HCT116 (cell line): ENCODE results near the gene MAST4. TPM values are rescaled to one million over a fixed set of nuclear protein-coding genes. Genes with fewer than 3 reads are reported as not detected.

Experiments
- ATAC-seq: fragments of 200-7000 bp; cut with Tn5 transposase; 2 replicates; pipeline ENCODE4 v1.9.1; 2020; ENCODE audit warnings: mild to moderate bottlenecking, moderate library complexity
- BruUV-seq: library from RNA; stranded (reverse); fragments of 400-500 nt; replicated peaks from 2 replicates; lab custom pipeline; 2021; lab: Mats Ljungman, UMichigan
- CTCF ChIA-PET: fragments of 300-600 bp; sonication (Branson Sonifier 250); formaldehyde crosslinking; loops from one replicate; lab custom pipeline; 2021; ENCODE audit warnings: antibody characterized with exemption; lab: Charles Lee
- POLR2A ChIA-PET: fragments of 300-600, 350-600 bp; sonication (Branson Sonifier 250); formaldehyde crosslinking; loops from one replicate; lab custom pipeline; 2021; ENCODE audit warnings: antibody characterized with exemption; lab: Charles Lee
- RAD21 ChIA-PET, 2 experiments: fragments of 300-600 bp; sonication (Branson Sonifier 250); formaldehyde crosslinking; loops; one replicate each; lab custom pipeline; 2023; ENCODE audit warnings: low total read pairs in 2 of 2; ENCODE audit not compliant: uncharacterized antibody in 2 of 2, unreplicated experiment in 2 of 2, low non-redundant PET in 1 of 2; lab: Charles Lee
- DNase-seq: peaks from one replicate; pipeline ENCODE4 v3.0.0-alpha.2; 2010; ENCODE audit warnings: low read depth, low spot score
- H2AFZ ChIP-seq: fragments of 200-600 bp; shearing (Covaris generic), sonication (generic); 2 replicates; pipeline ENCODE4 v1.6.1; 2017; ENCODE audit warnings: low read depth, mixed run types, mixed read lengths, antibody characterized with exemption, low read length; ENCODE audit not compliant: poor library complexity, severe bottlenecking
- H3K27ac ChIP-seq: 2 replicates; pipeline ENCODE4 v1.5.1; 2012; ENCODE audit warnings: low read depth, low read length
- H3K27me3 ChIP-seq: fragments of 200-600 bp; sonication (generic); 2 replicates; pipeline ENCODE4 v1.6.1; 2016; ENCODE audit warnings: mixed run types, low read length, mixed read lengths; ENCODE audit not compliant: insufficient read depth
- H3K36me3 ChIP-seq, 2 experiments: fragments of 200-500 bp in 1 of 2; fragments of 200-600 bp in 1 of 2; sonication (Bioruptor generic) in 1 of 2; sonication (generic) in 1 of 2; 2 replicates each; pipeline versions ENCODE4 v1.5.1 to v1.6.1; 2014 to 2016; ENCODE audit warnings: low read length in 2 of 2, inconsistent platforms in 1 of 2, mixed read lengths in 1 of 2, mixed run types in 1 of 2; ENCODE audit not compliant: insufficient read depth in 2 of 2, control insufficient read depth in 1 of 2
- H3K4me1 ChIP-seq, 2 experiments: fragments of 200-600 bp in 1 of 2; sonication (generic) in 1 of 2; 2 replicates each; pipeline versions ENCODE4 v1.5.1 to v1.6.1; 2012 to 2017; ENCODE audit warnings: low read length in 2 of 2, inconsistent platforms in 1 of 2, mild to moderate bottlenecking in 1 of 2, mixed read lengths in 1 of 2, mixed run types in 1 of 2, moderate library complexity in 1 of 2; ENCODE audit not compliant: insufficient read depth in 2 of 2, control insufficient read depth in 1 of 2
- H3K4me2 ChIP-seq: fragments of 200-600 bp; sonication (generic); 2 replicates; pipeline ENCODE4 v1.6.1; 2017; ENCODE audit warnings: mixed run types, low read length, mixed read lengths
- H3K4me3 ChIP-seq, 2 experiments: fragments of 200-600 bp in 1 of 2; sonication (generic) in 1 of 2; replicated peaks in 1 of 2; 2 replicates each; pipeline ENCODE4 v1.5.1; 2011 to 2016; ENCODE audit warnings: low read length in 2 of 2, control low read depth in 1 of 2, low read depth in 1 of 2, mild to moderate bottlenecking in 1 of 2, mixed read lengths in 1 of 2, mixed run types in 1 of 2
- H3K79me2 ChIP-seq: fragments of 200-600 bp; sonication (generic); 2 replicates; pipeline ENCODE4 v1.6.1; 2017; ENCODE audit warnings: mild to moderate bottlenecking, mixed run types, low read length, moderate library complexity, mixed read lengths; ENCODE audit not compliant: insufficient read depth
- H3K9ac ChIP-seq: fragments of 200-600 bp; sonication (generic); 2 replicates; pipeline ENCODE4 v1.6.1; 2016; ENCODE audit warnings: low read length, mixed read lengths
- H3K9me2 ChIP-seq: fragments of 200-600 bp; sonication (generic), shearing (Covaris generic); 2 replicates; pipeline ENCODE4 v1.6.1; 2017; ENCODE audit warnings: mixed run types, mild to moderate bottlenecking, moderate library complexity; ENCODE audit not compliant: insufficient read depth
- H3K9me3 ChIP-seq, 2 experiments: fragments of 200-500 bp in 1 of 2; fragments of 200-600 bp in 1 of 2; sonication (Bioruptor generic) in 1 of 2; sonication (generic) in 1 of 2; 2 replicates each; pipeline ENCODE4 v1.6.1; 2014 to 2017; ENCODE audit warnings: low read length in 2 of 2, mixed read lengths in 2 of 2, inconsistent platforms in 1 of 2, low read depth in 1 of 2, mild to moderate bottlenecking in 1 of 2, mixed run types in 1 of 2, moderate library complexity in 1 of 2; ENCODE audit not compliant: control insufficient read depth in 1 of 2, insufficient read depth in 1 of 2
- H4K20me1 ChIP-seq: fragments of 200-600 bp; sonication (generic), shearing (Covaris generic); 2 replicates; pipeline ENCODE4 v1.6.1; 2017; ENCODE audit warnings: mixed run types, mild to moderate bottlenecking, moderate library complexity; ENCODE audit not compliant: insufficient read depth
- CBX3 ChIP-seq: IDR thresholded peaks from 2 replicates; pipeline ENCODE4 v1.6.1; 2012; ENCODE audit warnings: low read depth
- CEBPB ChIP-seq: IDR thresholded peaks from 2 replicates; pipeline ENCODE4 v1.6.1; 2012; ENCODE audit warnings: low read depth
- EZH2phosphoT487 ChIP-seq: fragments of 200-600 bp; IDR thresholded peaks from 2 replicates; pipeline ENCODE4 v1.6.1; 2018; ENCODE audit warnings: antibody characterized with exemption, borderline replicate concordance
- FOSL1 ChIP-seq: IDR thresholded peaks from 2 replicates; pipeline ENCODE4 v1.6.1; 2012; ENCODE audit warnings: low read depth
- JUND ChIP-seq: IDR thresholded peaks from 2 replicates; pipeline ENCODE4 v1.6.1; 2012
- MAX ChIP-seq: IDR thresholded peaks from 2 replicates; pipeline ENCODE4 v1.6.1; 2012
- POLR2A ChIP-seq: IDR thresholded peaks from 2 replicates; pipeline ENCODE4 v1.7.0; 2011; ENCODE audit warnings: borderline replicate concordance; ENCODE audit not compliant: insufficient read depth, insufficient read length; ENCODE audit errors: extremely low read depth
- POLR2AphosphoS5 ChIP-seq: IDR thresholded peaks from 2 replicates; pipeline ENCODE4 v1.6.1; 2011; ENCODE audit warnings: mild to moderate bottlenecking, low read depth, low read length, moderate library complexity
- RAD21 ChIP-seq: IDR thresholded peaks from 2 replicates; pipeline ENCODE4 v1.6.1; 2012; ENCODE audit warnings: low read depth, mild to moderate bottlenecking
- SIN3A ChIP-seq: IDR thresholded peaks from 2 replicates; pipeline ENCODE4 v1.6.1; 2012; ENCODE audit warnings: low read depth
- SP1 ChIP-seq: IDR thresholded peaks from 2 replicates; pipeline ENCODE4 v1.6.1; 2012; ENCODE audit warnings: low read depth
- SRF ChIP-seq: IDR thresholded peaks from 2 replicates; pipeline ENCODE4 v1.6.1; 2012; ENCODE audit warnings: low read depth
- TCF7L2 ChIP-seq: IDR thresholded peaks from 2 replicates; pipeline ENCODE4 v1.7.0; 2011; ENCODE audit warnings: borderline replicate concordance, inconsistent platforms; ENCODE audit not compliant: insufficient read depth, insufficient read length; ENCODE audit errors: extremely low read depth
- YY1 ChIP-seq: IDR thresholded peaks from 2 replicates; pipeline ENCODE4 v1.6.1; 2011; ENCODE audit warnings: low read length, low read depth, moderate library complexity, mild to moderate bottlenecking; ENCODE audit not compliant: insufficient replicate concordance; ENCODE audit errors: extremely low read depth
- ZFX ChIP-seq: fragments of 450-650 bp; IDR thresholded peaks from 2 replicates; pipeline ENCODE4 v1.6.1; 2017
- ZNF274 ChIP-seq: fragments of 200-500 bp; sonication (Bioruptor generic); IDR thresholded peaks from 2 replicates; pipeline ENCODE4 v1.6.1; 2014; ENCODE audit warnings: mild to moderate bottlenecking, low read depth, low read length, inconsistent platforms
- intact Hi-C: fragments of 100-400 bp; cut with micrococcal nuclease; formaldehyde crosslinking; loops from 2 replicates; pipeline ENCODE4 v1.10.0; 2022
- total RNA-seq: library from RNA; stranded (reverse); gene quantifications from one replicate; pipeline ENCODE4 v1.2.1, GENCODE V29; 2021; ENCODE audit not compliant: unreplicated experiment
- TF ChIP-seq, protein P1 (sequence below): IDR thresholded peaks from 2 replicates; pipeline ENCODE4 v1.6.1; 2011; ENCODE audit warnings: mild to moderate bottlenecking, low read length, moderate library complexity; ENCODE audit not compliant: insufficient replicate concordance; ENCODE audit errors: extremely low read depth

MAST4 gene
- total RNA-seq, 1 experiment from 2014 or later, result 1.1 TPM

GRCh38 chr5:66674802-66675201 is 78.6 kb downstream of the MAST4 start (continued):
- TF ChIP-seq, protein P1, sequence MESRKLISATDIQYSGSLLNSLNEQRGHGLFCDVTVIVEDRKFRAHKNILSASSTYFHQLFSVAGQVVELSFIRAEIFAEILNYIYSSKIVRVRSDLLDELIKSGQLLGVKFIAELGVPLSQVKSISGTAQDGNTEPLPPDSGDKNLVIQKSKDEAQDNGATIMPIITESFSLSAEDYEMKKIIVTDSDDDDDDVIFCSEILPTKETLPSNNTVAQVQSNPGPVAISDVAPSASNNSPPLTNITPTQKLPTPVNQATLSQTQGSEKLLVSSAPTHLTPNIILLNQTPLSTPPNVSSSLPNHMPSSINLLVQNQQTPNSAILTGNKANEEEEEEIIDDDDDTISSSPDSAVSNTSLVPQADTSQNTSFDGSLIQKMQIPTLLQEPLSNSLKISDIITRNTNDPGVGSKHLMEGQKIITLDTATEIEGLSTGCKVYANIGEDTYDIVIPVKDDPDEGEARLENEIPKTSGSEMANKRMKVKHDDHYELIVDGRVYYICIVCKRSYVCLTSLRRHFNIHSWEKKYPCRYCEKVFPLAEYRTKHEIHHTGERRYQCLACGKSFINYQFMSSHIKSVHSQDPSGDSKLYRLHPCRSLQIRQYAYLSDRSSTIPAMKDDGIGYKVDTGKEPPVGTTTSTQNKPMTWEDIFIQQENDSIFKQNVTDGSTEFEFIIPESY, result no peak
- no peak for TF ChIP-seq ZNF274
- TF ChIP-seq CEBPB, result no peak
- TF ChIP-seq SRF, result no peak

- Histone ChIP-seq H3K27me3 (peaks cover 67% of the 10 kb centered on the region), H2AFZ (no peak overlapping the region), H3K4me2 (no peak overlapping the region), H3K4me3 (no peak overlapping the region), H3K9me3 (no peaks in the 10 kb centered on the region), H3K27ac (no peak overlapping the region), H3K36me3 (no peaks in the 10 kb centered on the region), H3K9me2 (no peaks in the 10 kb centered on the region), H3K9ac (no peak overlapping the region), H4K20me1 (no peaks in the 10 kb centered on the region), H3K4me1 (no peaks in the 10 kb centered on the region), H3K79me2 (no peaks in the 10 kb centered on the region)
- ChIA-PET RAD21 (no interaction called here), CTCF (no interaction called here), POLR2A (no interaction called here)
- DNase-seq, result no peak
- BruUV-seq, result no TSS peak
- TF ChIP-seq RAD21 (no peak), CBX3 (no peak), SIN3A (no peak), YY1 (no peak), POLR2AphosphoS5 (no peak), MAX (no peak), SRF (no peak), CEBPB (no peak), TCF7L2 (no peak), ZFX (no peak), JUND (no peak), SP1 (no peak), FOSL1 (no peak), POLR2A (no peak), EZH2phosphoT487 (no peak)
- TF ChIP-seq, protein P1, result no peak
- intact Hi-C loops, result no loop called here
- no peak for ATAC-seq
Observed at GRCh38 chr5:66675406-66675805, 79.2 kb downstream of the MAST4 start.
